Fibroblast of pulmonary artery (primary cell): ENCODE results near the gene SLC9A3.

Experiments
- DNase-seq: peaks from one replicate; pipeline ENCODE4 v3.0.0-alpha.2; 2010; ENCODE audit warnings: low read depth
- H3K4me3 ChIP-seq: replicated peaks from 2 replicates; pipeline ENCODE4 v1.5.1; 2011; ENCODE audit warnings: low read depth, mild to moderate bottlenecking, control low read depth, low read length, moderate library complexity
- TF ChIP-seq, protein P1 (sequence below): IDR thresholded peaks from 2 replicates; pipeline ENCODE4 v1.5.1; 2011; ENCODE audit warnings: mild to moderate bottlenecking, control low read depth, low read length, inconsistent platforms; ENCODE audit errors: missing control alignments

The SLC9A3 gene

DNA sequence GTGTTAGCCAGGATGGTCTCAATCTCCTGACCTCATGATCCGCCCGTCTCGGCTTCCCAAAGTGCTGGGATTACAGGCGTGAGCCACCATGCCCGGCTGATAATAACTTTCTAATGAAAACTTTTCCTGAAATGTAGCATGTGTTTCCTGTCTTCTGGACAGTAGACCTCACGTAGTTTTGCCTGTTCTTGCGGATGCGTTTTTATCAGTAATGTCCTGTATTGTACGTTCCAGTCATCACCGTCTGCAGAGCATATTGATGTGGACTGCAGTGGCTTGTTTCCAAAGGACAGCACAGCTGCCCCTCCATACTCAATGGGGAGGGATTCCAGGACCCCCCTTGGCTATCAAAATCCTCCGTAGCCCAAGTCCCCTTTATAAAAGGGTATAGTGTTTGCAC lies 68.4 kb downstream of the SLC9A3 start:
- no peak overlapping the region for H3K4me3 ChIP-seq
- TF ChIP-seq, protein P1, sequence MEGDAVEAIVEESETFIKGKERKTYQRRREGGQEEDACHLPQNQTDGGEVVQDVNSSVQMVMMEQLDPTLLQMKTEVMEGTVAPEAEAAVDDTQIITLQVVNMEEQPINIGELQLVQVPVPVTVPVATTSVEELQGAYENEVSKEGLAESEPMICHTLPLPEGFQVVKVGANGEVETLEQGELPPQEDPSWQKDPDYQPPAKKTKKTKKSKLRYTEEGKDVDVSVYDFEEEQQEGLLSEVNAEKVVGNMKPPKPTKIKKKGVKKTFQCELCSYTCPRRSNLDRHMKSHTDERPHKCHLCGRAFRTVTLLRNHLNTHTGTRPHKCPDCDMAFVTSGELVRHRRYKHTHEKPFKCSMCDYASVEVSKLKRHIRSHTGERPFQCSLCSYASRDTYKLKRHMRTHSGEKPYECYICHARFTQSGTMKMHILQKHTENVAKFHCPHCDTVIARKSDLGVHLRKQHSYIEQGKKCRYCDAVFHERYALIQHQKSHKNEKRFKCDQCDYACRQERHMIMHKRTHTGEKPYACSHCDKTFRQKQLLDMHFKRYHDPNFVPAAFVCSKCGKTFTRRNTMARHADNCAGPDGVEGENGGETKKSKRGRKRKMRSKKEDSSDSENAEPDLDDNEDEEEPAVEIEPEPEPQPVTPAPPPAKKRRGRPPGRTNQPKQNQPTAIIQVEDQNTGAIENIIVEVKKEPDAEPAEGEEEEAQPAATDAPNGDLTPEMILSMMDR, result no peak
- no peak for DNase-seq

DNA sequence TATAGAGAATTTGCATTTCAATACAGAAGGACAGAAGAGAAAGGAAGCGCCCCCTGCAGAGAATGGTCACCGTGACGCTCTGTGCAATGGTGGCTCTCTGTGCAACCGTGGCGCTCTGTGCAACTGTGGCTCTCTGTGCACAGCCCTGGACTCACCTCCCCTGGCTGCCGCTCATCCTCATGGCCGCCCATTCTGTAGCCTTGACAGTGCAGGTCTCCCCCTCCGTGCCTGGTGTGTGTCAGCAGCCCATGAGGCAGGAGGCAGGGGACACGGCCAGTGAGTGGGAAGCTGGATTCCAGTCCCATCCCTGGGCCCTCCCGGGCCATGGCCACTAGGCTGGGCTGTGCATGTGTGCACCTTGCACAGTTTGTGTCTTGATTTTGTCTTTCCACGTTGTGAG lies 69.3 kb downstream of the SLC9A3 start:
- no peak overlapping the region for H3K4me3 ChIP-seq
- TF ChIP-seq, protein P1, result no peak
- DNase-seq, result no peak

DNA sequence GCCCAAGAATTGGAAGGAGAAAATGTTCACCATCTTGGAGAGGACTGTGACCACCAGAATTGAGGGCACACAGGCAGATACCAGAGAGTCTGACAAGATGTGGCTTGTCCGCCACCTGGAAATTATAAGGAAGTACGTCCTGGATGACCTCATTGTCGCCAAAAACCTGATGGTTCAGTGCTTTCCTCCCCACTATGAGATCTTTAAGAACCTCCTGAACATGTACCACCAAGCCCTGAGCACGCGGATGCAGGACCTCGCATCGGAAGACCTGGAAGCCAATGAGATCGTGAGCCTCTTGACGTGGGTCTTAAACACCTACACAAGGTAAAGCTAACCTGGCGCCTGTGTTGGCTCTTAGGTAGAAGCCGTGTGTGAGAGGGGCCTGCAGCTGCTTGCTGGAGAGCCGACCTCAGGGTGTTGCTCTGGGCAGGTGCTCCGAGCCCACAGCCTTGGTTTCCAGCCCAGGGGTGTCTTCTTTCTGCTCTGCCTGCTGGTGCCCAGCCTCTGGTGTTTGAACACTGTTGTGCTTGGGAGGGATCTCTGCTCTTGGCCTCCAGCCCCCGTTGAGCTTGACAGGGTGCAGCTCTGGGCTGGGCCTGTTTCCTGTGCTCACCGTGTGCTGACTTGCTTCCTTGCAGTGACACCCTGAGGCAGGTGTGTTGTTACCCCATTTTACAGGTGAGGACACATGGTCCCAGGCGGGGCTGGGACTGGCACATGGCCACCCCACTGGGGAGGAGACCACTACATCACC lies 70.3 kb downstream of the SLC9A3 start:
- TF ChIP-seq, protein P1, result no peak
- no peak for DNase-seq
- H3K4me3 ChIP-seq, result no peak overlapping the region

DNA sequence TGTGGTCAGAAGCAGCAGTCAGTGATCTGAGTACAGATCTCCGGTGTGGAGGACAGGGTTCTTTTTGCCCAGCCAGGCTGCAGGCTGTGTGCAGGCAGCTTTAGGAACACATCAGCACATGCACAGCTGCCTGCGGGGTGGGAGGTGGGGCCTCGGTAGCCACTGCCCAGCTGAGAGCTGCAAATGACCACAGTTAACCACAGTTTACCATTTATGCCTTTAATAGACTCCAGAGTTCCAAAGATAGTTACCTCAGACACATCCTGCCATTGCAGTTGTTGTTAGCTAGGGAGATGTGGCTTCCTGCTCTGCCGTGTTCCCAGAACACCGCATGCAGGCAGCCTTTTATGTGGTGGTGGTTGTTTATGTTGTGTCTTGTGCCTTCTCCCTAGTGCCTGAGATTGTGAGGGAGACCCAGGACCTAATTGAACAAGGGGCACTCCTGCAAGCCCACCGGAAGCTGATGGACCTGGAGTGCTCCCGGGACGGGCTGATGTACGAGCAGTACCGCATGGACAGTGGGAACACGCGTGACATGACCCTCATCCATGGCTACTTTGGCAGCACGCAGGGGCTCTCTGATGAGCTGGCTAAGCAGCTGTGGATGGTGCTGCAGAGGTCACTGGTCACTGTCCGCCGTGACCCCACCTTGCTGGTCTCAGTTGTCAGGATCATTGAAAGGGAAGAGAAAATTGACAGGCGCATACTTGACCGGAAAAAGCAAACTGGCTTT lies 71.1 kb downstream of the SLC9A3 start:
- DNase-seq, result no peak
- TF ChIP-seq, protein P1, result no peak
- no peak overlapping the region for H3K4me3 ChIP-seq

DNA sequence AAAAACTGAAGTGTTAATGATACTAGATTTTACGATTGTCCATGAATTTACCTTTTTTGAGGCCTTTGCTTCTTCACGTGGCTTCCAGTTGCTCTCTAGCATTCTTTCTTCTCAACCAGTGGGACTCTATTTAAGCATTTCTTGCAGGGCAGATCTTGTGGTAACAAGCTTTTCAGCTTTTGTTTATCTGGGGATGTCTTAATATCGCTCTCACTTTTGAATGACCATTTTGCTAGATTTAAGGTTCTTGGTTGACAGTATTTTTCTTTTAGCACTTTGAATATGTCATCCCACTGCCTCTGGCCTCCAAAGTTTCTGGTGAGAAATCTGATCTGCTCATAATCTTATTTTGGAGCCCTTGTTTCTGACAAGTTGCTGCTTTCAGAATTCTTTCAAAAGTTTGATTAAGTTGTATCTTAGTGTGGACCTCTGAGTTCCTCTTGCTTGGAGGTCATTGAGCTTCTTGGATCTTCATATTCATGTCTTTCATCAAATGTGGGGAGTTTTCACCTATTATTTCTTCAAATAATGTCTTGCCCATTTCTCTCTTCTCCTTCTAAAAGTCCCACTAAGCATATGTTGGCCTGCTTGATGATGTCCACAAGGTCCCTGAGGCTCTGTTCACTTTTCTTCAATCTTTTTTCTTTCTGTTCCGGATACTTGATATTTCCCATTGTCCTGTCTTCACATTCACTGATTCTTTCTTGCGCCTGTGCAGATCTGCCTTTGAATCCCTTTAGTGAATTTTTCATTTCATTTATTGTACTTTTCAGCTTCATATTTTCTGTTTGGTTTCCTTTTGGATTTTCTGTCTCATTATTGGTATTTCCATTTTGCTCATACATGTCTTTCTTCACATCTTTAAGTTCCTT lies 72.4 kb downstream of the SLC9A3 start:
- DNase-seq, result no peak
- H3K4me3 ChIP-seq, result no peak overlapping the region
- TF ChIP-seq, protein P1, result no peak

DNA sequence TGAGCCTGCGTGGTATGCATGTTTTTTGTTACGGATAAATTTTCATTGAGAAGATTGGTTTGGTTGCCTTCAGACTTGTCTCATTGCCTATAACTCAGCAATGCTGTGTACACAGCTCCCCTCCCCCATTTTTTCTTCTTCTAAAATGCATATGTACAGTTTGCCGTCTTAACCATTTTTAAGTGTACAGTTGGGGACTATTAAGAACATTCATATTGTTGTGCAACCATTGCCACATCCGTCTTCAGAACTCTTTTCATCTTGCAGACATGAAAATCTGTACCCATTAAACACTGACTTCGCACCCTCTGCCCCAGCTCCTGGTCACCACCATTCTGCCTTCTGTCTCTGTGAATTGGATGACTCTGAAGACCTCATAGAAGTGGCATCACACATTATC lies 75.1 kb downstream of the SLC9A3 start:
- DNase-seq, result no peak
- TF ChIP-seq, protein P1, result no peak
- no peak overlapping the region for H3K4me3 ChIP-seq
